Measurements from ENCODE around the gene LILRA6.
"Not testable (repeated sequence)": the region's sequence is repeated elsewhere in the genome, so short reads cannot be mapped to it uniquely, and the experiment has no call there.

- not testable (repeated sequence) for TF ChIP-seq EZH2phosphoT487 (IDR thresholded peaks at IDR 0.05; ENCODE audit: low read depth)
- TF ChIP-seq, protein P1, sequence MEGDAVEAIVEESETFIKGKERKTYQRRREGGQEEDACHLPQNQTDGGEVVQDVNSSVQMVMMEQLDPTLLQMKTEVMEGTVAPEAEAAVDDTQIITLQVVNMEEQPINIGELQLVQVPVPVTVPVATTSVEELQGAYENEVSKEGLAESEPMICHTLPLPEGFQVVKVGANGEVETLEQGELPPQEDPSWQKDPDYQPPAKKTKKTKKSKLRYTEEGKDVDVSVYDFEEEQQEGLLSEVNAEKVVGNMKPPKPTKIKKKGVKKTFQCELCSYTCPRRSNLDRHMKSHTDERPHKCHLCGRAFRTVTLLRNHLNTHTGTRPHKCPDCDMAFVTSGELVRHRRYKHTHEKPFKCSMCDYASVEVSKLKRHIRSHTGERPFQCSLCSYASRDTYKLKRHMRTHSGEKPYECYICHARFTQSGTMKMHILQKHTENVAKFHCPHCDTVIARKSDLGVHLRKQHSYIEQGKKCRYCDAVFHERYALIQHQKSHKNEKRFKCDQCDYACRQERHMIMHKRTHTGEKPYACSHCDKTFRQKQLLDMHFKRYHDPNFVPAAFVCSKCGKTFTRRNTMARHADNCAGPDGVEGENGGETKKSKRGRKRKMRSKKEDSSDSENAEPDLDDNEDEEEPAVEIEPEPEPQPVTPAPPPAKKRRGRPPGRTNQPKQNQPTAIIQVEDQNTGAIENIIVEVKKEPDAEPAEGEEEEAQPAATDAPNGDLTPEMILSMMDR (IDR thresholded peaks at IDR 0.05; ENCODE audit: low read depth, low read length): not testable (repeated sequence)
Measured at GRCh38 chr19:54207193-54207592, 35.4 kb downstream of the LILRA6 start.

Measured in OCI-LY3 (cell line).